Measurements from ENCODE around the gene PCYT2. TPM values are rescaled to one million over a fixed set of nuclear protein-coding genes. Genes with fewer than 3 reads are reported as not detected.

Gene PCYT2
- polyA plus RNA-seq (2013) = 23.0 TPM

DNA sequence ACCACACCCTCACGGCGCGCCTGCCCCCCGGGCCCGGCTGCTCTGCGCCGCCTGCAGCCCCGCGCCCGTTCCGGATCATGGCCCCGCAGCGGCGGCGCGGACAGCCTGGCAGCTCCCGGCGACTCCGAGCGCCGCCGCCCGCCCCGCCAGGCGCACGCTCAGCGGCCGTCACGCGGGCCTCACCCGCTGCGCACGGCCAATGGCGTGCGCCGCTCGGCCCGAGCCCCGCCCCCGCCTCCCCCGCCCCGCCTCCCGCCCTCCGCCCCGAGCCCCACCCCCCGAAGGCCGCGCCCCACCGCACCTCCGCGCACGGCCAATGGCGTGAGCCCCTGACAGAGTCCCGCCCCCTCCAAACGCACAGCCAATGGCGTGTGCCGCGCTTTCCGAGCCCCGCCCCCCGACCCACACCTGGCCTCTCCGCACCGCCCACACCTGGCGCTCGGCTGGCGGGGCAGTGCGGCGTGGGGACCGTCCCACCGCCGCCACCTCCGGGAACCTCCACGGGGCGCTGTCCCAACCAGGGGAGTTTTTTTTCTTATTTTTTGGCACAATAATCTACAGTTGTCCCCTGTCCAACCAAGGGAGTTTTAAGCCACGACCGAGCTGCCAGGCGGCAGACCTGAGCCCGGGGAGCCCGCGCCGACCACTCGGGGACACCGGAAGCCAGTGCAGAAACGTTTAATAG lies at the start of gene PCYT2:
Gene PCYT2, minus strand, starts transcription at position 123 of the 685 bp plus-strand sequence. Its CDS starts 44 bp downstream, at position 79.
- CTCF ChIA-PET = interaction anchor here (1.5 kb wide), 1 partner anchor 18 kb away, joined by 5 read pairs; no protein-coding TSS in a partner anchor
- Histone ChIP-seq H3K9me3 (ENCODE audit: control extremely low read depth in 1 of 5, control insufficient read depth in 4 of 5, insufficient read depth in 2 of 5, low read depth in 1 of 5, low read length in 4 of 5) (no peaks in the 10 kb centered on the region), H3K4me3 (ENCODE audit: control insufficient read depth in 1 of 7, extremely low read depth in 1 of 7, insufficient read depth in 4 of 7, low read depth in 2 of 7, low read length in 6 of 7) (peak within 1 kb of the TSS; percentile 46 to 88 (median 76)), H3K4me1 (ENCODE audit: control extremely low read depth in 1 of 4, control insufficient read depth in 4 of 4, insufficient read depth in 4 of 4, low read length in 3 of 4) (peaks cover 0 to 21% (median 14%) of the 10 kb centered on the region in 4 experiments), H3K27me3 (replicated peaks in 2 of 5; ENCODE audit: control insufficient read depth in 4 of 5, insufficient read depth in 5 of 5, low read length in 4 of 5) (peaks cover 0 to 2% (median 0%) of the 10 kb centered on the region in 5 experiments), H3K27ac (ENCODE audit: insufficient read depth in 1 of 2, low read depth in 1 of 2, low read length in 2 of 2, poor library complexity in 1 of 2, severe bottlenecking in 2 of 2) (peak within 1 kb of the TSS in 1 of 2 experiments; percentile 43), H3K36me3 (ENCODE audit: control insufficient read depth in 4 of 4, insufficient read depth in 4 of 4, low read length in 3 of 4) (peaks cover 5 to 78% (median 46%) of the 10 kb centered on the region in 4 experiments)
- DNase-seq = peak; percentile 85 to 90 (median 89)
- POLR2A ChIA-PET = interaction anchor here (1.5 kb wide), 1 partner anchor 12 kb away, joined by 4 read pairs; no protein-coding TSS in a partner anchor
- WGBS (ENCODE audit: insufficient coverage) = 12% methylated on average over 18 of the region's 84 CpGs

DNA sequence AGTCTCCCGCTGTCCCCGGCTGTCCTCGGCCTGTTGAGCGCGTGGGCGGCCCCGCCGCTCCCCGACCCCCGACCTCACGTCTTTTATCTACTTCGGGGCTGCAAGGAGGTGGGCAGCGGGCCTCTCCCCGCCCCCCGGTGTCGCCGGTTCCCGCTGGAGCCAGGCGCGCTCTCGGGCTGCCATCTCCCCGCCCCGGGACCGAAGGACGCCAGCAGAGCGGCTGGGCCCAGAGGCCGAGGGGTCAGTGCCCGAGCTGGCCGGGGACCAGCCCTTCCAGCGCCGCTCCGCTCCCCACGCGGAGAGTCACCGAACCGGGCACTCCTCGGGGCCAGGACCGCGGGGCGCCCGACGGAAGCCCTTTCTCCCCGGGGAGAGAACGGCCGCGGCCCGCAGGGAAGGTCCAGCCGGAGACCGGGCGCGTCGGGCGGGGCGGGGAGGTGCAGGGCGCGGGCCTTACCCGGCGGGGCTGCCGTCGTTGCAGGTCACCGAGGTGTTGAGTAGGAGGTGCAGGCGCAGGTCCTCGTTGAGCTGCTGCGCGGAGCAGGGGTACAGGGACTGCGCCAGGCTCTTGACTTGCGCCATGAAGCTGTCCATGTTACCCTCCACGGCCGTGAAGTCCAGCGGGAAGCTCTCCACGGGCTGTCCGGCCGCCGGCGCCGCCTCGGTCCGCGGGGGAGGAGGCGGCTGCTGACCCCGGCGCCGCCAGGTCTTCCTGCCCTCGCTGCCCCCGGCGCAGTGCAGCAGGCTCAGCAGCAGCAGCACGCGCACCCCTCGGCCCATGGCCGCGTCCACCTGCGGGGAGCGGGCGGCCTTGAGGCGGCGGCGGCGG lies 49.1 kb upstream of the PCYT2 start:
- ChIA-PET POLR2A (interaction anchor here (1.0 to 1.1 kb wide), 3 partner anchors 13 to 61 kb away, joined by 3 to 11 read pairs (median 4); partner anchors contain the start of genes CENPX and MAFG), CTCF (interaction anchor here (0.8 to 6.4 kb wide), 17 partner anchors 8 to 91 kb away, joined by 3 to 117 read pairs (median 6); partner anchors contain the start of genes ASPSCR1, CENPX, DCXR and LRRC45)
- no peak for DNase-seq
- Histone ChIP-seq H3K9me3 (ENCODE audit: control extremely low read depth in 1 of 5, control insufficient read depth in 4 of 5, insufficient read depth in 2 of 5, low read depth in 1 of 5, low read length in 4 of 5) (no peaks in the 10 kb centered on the region), H3K27me3 (replicated peaks in 2 of 5; ENCODE audit: control insufficient read depth in 4 of 5, insufficient read depth in 5 of 5, low read length in 4 of 5) (peaks cover 0 to 63% (median 21%) of the 10 kb centered on the region in 5 experiments), H3K4me3 (ENCODE audit: control insufficient read depth in 1 of 7, extremely low read depth in 1 of 7, insufficient read depth in 4 of 7, low read depth in 2 of 7, low read length in 6 of 7) (peak overlapping the region in 5 of 7 experiments; percentile 9 to 61 (median 42)), H3K36me3 (ENCODE audit: control insufficient read depth in 4 of 4, insufficient read depth in 4 of 4, low read length in 3 of 4) (no peaks in the 10 kb centered on the region), H3K27ac (ENCODE audit: insufficient read depth in 1 of 2, low read depth in 1 of 2, low read length in 2 of 2, poor library complexity in 1 of 2, severe bottlenecking in 2 of 2) (no peak overlapping the region), H3K4me1 (ENCODE audit: control extremely low read depth in 1 of 4, control insufficient read depth in 4 of 4, insufficient read depth in 4 of 4, low read length in 3 of 4) (peaks cover 0 to 24% (median 20%) of the 10 kb centered on the region in 4 experiments)
- 6% methylated on average over 74 of the region's 98 CpGs for WGBS (ENCODE audit: insufficient coverage)

DNA sequence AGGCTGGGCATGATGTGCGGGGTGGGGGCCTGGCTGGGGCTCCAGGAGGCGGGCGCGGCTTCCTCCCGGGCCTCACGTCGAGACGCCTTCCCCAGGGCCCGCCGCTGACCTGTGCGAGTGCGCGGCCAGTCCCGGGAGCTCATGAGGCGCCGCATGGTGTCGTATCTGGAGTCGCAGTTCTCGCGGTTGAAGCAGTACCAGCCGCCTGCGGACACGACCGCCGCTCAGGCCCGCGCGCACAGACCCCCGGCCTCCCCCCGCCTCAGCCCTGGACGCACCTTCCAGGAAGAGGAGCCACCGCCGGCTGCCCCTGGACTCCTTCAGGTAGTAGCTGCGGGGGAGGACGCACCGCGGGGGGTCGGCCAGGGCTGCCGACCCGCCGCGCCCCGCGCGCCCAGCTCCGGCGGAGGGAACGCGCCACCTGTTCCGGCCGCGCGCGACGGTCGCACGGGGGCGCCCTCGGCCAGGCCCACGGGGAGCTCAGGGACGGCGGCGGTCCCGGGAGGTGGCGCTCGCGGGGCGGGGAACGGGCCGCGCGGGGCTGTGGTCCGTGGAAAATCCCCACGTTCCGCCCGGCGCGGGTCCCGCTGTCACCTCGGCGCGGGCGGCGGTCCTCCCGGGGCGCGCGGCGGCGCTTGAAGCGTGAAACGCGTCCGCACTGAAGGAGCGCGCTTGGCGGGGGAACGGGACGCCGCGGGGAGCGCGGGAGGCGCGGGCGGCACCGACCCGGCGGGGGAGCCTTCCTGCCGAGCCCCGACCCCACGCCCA lies 48.3 kb upstream of the PCYT2 start:
- peaks cover 0 to 22% (median 19%) of the 10 kb centered on the region in 4 experiments for H3K4me1 ChIP-seq (ENCODE audit: control extremely low read depth in 1 of 4, control insufficient read depth in 4 of 4, insufficient read depth in 4 of 4, low read length in 3 of 4)
- ChIA-PET POLR2A (interaction anchor here (0.6 to 1.1 kb wide), 5 partner anchors 8 to 62 kb away, joined by 3 to 11 read pairs (median 4); partner anchors contain the start of genes CENPX and MAFG), CTCF (interaction anchor here (0.7 to 6.4 kb wide), 22 partner anchors 9 to 90 kb away, joined by 3 to 117 read pairs (median 5); partner anchors contain the start of genes ASPSCR1, CENPX, DCXR and LRRC45)
- H3K9me3 ChIP-seq (ENCODE audit: control extremely low read depth in 1 of 5, control insufficient read depth in 4 of 5, insufficient read depth in 2 of 5, low read depth in 1 of 5, low read length in 4 of 5) = no peaks in the 10 kb centered on the region
- H3K4me3 ChIP-seq (ENCODE audit: control insufficient read depth in 1 of 7, extremely low read depth in 1 of 7, insufficient read depth in 4 of 7, low read depth in 2 of 7, low read length in 6 of 7) = peak overlapping the region in 6 of 7 experiments; percentile 9 to 61 (median 40)
- WGBS (ENCODE audit: insufficient coverage) = under 1% methylated on average over 85 of the region's 112 CpGs
- peak; percentile 54 to 73 (median 72) for DNase-seq
- H3K27ac ChIP-seq (ENCODE audit: insufficient read depth in 1 of 2, low read depth in 1 of 2, low read length in 2 of 2, poor library complexity in 1 of 2, severe bottlenecking in 2 of 2) = no peak overlapping the region
- H3K36me3 ChIP-seq (ENCODE audit: control insufficient read depth in 4 of 4, insufficient read depth in 4 of 4, low read length in 3 of 4) = no peaks in the 10 kb centered on the region
- H3K27me3 ChIP-seq (replicated peaks in 2 of 5; ENCODE audit: control insufficient read depth in 4 of 5, insufficient read depth in 5 of 5, low read length in 4 of 5) = peaks cover 0 to 63% (median 21%) of the 10 kb centered on the region in 5 experiments

DNA sequence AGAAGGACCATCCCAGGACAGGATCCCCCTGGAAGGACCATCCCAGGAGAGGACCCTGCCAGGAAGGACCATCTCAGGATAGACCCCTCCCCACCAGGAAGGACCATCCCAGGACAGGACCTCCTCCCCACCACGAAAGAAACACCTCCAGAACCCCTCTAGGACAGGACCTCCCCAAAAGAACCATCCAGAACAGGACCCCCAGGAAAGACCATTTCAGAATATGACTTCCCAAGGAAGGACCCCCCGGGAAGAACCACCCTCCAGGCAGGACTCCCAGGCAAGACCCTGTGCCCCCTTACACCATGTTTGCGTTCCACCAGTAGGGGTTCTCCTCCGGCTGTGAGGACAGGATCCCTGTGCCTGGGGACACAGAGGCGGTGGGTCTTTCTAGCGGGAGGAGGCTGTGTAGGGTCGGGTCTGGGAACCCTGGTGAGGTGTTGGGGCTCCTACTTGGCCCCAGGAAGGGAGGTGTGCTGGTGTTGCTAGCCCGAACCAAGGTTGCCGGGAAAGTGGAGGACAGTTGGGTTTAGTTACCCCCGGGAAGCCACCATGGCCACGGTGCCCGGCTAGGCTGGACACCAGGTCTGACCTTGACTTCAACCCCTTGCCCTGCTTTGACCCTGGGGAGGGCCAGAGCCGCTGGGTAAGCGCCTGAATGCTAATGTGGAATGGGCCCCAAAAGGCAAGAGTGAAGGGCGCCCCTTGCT lies 47.6 kb upstream of the PCYT2 start:
- ChIA-PET POLR2A (interaction anchor here (0.6 to 1.1 kb wide), 4 partner anchors 7 to 63 kb away, joined by 3 to 11 read pairs (median 4); partner anchors contain the start of genes CENPX and MAFG), CTCF (interaction anchor here (0.7 to 6.4 kb wide), 22 partner anchors 9 to 89 kb away, joined by 3 to 117 read pairs (median 5); partner anchors contain the start of genes ASPSCR1, CENPX, DCXR and LRRC45)
- H3K4me1 ChIP-seq (ENCODE audit: control extremely low read depth in 1 of 4, control insufficient read depth in 4 of 4, insufficient read depth in 4 of 4, low read length in 3 of 4) = peaks cover 0 to 22% (median 19%) of the 10 kb centered on the region in 4 experiments
- WGBS (ENCODE audit: insufficient coverage) = 72% methylated on average over 13 of the region's 15 CpGs
- peaks cover 0 to 58% (median 21%) of the 10 kb centered on the region in 5 experiments for H3K27me3 ChIP-seq (replicated peaks in 2 of 5; ENCODE audit: control insufficient read depth in 4 of 5, insufficient read depth in 5 of 5, low read length in 4 of 5)
- H3K9me3 ChIP-seq (ENCODE audit: control extremely low read depth in 1 of 5, control insufficient read depth in 4 of 5, insufficient read depth in 2 of 5, low read depth in 1 of 5, low read length in 4 of 5) = no peaks in the 10 kb centered on the region
- DNase-seq = no peak
- peak overlapping the region in 2 of 7 experiments; percentile 55 to 61 for H3K4me3 ChIP-seq (ENCODE audit: control insufficient read depth in 1 of 7, extremely low read depth in 1 of 7, insufficient read depth in 4 of 7, low read depth in 2 of 7, low read length in 6 of 7)
- no peak overlapping the region for H3K27ac ChIP-seq (ENCODE audit: insufficient read depth in 1 of 2, low read depth in 1 of 2, low read length in 2 of 2, poor library complexity in 1 of 2, severe bottlenecking in 2 of 2)
- H3K36me3 ChIP-seq (ENCODE audit: control insufficient read depth in 4 of 4, insufficient read depth in 4 of 4, low read length in 3 of 4) = no peaks in the 10 kb centered on the region

DNA sequence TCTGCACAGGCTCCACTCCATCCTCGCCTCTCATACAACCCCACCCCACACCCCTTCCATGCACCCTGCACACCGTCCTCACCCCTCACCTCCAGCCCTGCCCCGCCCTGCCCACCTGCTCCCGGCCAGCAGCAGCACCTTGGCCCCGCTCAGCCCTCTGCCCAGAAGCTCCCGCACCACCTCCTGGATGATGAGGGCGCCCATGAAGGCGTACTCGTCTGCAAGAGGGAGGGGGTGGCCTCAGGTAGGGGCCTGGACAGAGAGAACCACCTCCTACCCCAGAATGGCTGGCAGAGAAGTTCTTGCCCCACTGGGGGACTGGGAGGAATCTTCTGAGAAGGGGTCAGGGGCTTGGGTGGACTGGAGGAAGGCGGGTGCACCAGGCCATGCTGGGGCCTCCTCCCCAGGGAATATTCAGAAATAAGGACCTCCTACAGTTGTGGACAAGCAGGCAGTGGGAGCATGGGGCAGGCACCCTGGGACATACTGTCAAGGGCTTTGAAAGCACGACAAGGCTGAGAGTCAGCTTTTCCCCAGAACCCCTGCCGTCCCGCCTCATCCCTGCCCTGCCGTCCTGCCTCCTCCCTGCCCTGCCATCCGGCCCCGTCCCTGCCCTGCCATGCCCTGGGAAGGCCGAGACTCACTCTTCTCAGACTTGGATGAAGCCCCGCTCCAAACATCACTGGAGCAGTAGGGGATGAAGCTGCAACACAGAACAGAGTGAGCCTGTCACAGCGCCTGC lies 46.7 kb upstream of the PCYT2 start:
- POLR2A ChIA-PET = no interaction called here
- no peaks in the 10 kb centered on the region for H3K36me3 ChIP-seq (ENCODE audit: control insufficient read depth in 4 of 4, insufficient read depth in 4 of 4, low read length in 3 of 4)
- H3K4me1 ChIP-seq (ENCODE audit: control extremely low read depth in 1 of 4, control insufficient read depth in 4 of 4, insufficient read depth in 4 of 4, low read length in 3 of 4) = peaks cover 0 to 24% (median 20%) of the 10 kb centered on the region in 4 experiments
- H3K9me3 ChIP-seq (ENCODE audit: control extremely low read depth in 1 of 5, control insufficient read depth in 4 of 5, insufficient read depth in 2 of 5, low read depth in 1 of 5, low read length in 4 of 5) = no peaks in the 10 kb centered on the region
- peaks cover 0 to 51% (median 14%) of the 10 kb centered on the region in 5 experiments for H3K27me3 ChIP-seq (replicated peaks in 2 of 5; ENCODE audit: control insufficient read depth in 4 of 5, insufficient read depth in 5 of 5, low read length in 4 of 5)
- no peak overlapping the region for H3K27ac ChIP-seq (ENCODE audit: insufficient read depth in 1 of 2, low read depth in 1 of 2, low read length in 2 of 2, poor library complexity in 1 of 2, severe bottlenecking in 2 of 2)
- H3K4me3 ChIP-seq (ENCODE audit: control insufficient read depth in 1 of 7, extremely low read depth in 1 of 7, insufficient read depth in 4 of 7, low read depth in 2 of 7, low read length in 6 of 7) = no peak overlapping the region
- CTCF ChIA-PET = interaction anchor here (1.6 kb wide), 1 partner anchor 58 kb away, joined by 4 read pairs; no protein-coding TSS in a partner anchor
- no peak for DNase-seq
- WGBS (ENCODE audit: insufficient coverage) = 98% methylated on average over 13 of the region's 19 CpGs
